ENCODE results near the gene SKOR1. TPM values are rescaled to one million over a fixed set of nuclear protein-coding genes. Genes with fewer than 3 reads are reported as not detected.
A peak's percentile ranks its signal among the peaks of the same experiment; 100 is the strongest.

SKOR1 gene
- total RNA-seq, 1 experiment from 2014 or later, result not detected

DNA sequence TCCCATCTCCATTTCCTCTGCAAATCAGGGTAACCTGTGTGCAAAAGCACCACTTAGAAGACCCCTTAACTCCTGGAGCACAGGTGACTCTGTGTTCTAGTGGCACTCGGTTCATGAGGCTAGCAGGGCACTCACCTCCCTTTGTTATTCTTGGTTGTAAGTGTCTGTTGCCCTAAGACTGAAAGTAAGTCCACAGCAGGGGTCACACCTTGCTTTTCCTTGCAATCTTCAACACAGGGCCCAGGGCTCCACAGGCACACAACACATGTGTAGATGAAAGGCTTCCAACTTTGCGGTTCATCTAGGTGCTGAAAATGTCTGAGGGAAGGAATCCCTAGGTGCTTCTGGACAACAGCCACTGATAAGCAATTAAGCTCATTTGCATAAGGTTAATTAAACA is 11.6 kb downstream of the SKOR1 start:
- peaks cover 45% of the 10 kb centered on the region for H3K27me3 ChIP-seq (replicated peaks)
- H3K4me1 ChIP-seq (replicated peaks), result peaks cover 29% of the 10 kb centered on the region
- H3K9me3 ChIP-seq (replicated peaks), result no peaks in the 10 kb centered on the region
- no peak overlapping the region for H3K27ac ChIP-seq
- peaks cover 3% of the 10 kb centered on the region; the same call in 1 of the 2 replicates for H3K36me3 ChIP-seq
- DNase-seq (ENCODE audit: low read depth in 1 of 2, low spot score in 2 of 2), result no peak
- H3K4me3 ChIP-seq, result no peak overlapping the region

GRCh38 chr15:67838789-67839332 is 13.6 kb downstream of the SKOR1 start:
- Histone ChIP-seq H3K36me3 (peaks cover 3% of the 10 kb centered on the region; the same call in 1 of the 2 replicates), H3K27me3 (replicated peaks) (peaks cover 26% of the 10 kb centered on the region), H3K9me3 (replicated peaks) (no peaks in the 10 kb centered on the region), H3K4me1 (replicated peaks) (peaks cover 34% of the 10 kb centered on the region), H3K27ac (no peak overlapping the region), H3K4me3 (peak overlapping the region; percentile 2; the same call in 1 of the 2 replicates)
- peak in 1 of 2 experiments; percentile 33 for DNase-seq (ENCODE audit: low read depth in 1 of 2, low spot score in 2 of 2)

- Histone ChIP-seq H3K27ac (no peak overlapping the region; the same call in 1 of the 2 replicates), H3K9me3 (replicated peaks) (no peaks in the 10 kb centered on the region), H3K36me3 (peaks cover 3% of the 10 kb centered on the region; the same call in 1 of the 2 replicates), H3K27me3 (replicated peaks) (peaks cover 20% of the 10 kb centered on the region), H3K4me3 (peak overlapping the region; percentile 68), H3K4me1 (replicated peaks) (peaks cover 36% of the 10 kb centered on the region)
- peak in 1 of 2 experiments; percentile 80 for DNase-seq (ENCODE audit: low read depth in 1 of 2, low spot score in 2 of 2)
Measured at GRCh38 chr15:67839499-67839928, 14.2 kb downstream of the SKOR1 start.

GRCh38 chr15:67839929-67840748 is 14.8 kb downstream of the SKOR1 start, which contains the start of gene RNU6-1:
Gene RNU6-1, minus strand, starts transcription at chr15:67840045.
- H3K4me3 ChIP-seq, result peak within 1 kb of the TSS; percentile 68
- peaks cover 3% of the 10 kb centered on the region; the same call in 1 of the 2 replicates for H3K36me3 ChIP-seq
- H3K27ac ChIP-seq, result peak within 1 kb of the TSS; percentile 91
- peaks cover 33% of the 10 kb centered on the region for H3K4me1 ChIP-seq (replicated peaks)
- peaks cover 14% of the 10 kb centered on the region for H3K27me3 ChIP-seq (replicated peaks)
- peak; percentile 92 to 98 for DNase-seq (ENCODE audit: low read depth in 1 of 2, low spot score in 2 of 2)
- no peaks in the 10 kb centered on the region for H3K9me3 ChIP-seq (replicated peaks)

DNA sequence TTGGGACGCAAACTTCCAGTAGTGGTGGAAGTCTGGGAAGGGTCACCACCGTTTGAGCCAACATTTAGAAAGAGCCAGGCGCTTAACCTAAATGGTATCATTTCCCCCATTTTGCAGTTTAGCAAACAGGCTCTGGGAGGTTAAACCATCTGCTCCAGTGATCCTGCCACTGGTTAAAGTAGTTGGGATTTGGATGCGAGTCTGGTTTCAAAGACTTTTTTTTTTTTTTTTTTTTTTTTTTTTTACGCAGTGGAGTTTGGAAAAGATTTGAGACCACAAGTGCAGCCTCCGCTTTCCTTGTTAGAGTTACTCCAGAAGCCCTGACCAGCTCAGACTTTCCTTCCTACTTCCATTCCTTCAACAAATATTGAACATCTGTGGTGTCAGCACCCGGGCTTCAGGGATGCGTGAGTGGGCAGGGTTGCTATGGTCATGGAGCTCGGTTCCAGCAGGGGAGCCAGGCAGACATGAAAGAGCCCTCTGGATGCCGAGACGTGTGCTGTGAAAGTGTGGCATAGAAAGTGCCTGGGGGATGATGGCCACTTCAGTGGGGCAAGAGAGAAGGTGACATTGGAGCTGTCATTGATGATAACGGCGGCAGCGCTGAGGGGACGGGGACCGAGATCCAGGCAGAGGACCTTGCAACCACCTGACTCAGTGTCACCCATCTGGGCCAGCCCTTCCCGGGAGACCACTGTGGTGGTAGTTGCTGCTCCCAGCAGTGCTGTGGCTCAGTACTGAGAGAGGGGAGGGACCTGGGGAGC is 15.6 kb downstream of the SKOR1 start:
- H3K27me3 ChIP-seq (replicated peaks), result peaks cover 6% of the 10 kb centered on the region
- peak overlapping the region; percentile 91 for H3K27ac ChIP-seq
- no peaks in the 10 kb centered on the region for H3K9me3 ChIP-seq (replicated peaks)
- peaks cover 32% of the 10 kb centered on the region for H3K4me1 ChIP-seq (replicated peaks)
- DNase-seq (ENCODE audit: low read depth in 1 of 2, low spot score in 2 of 2), result peak in 1 of 2 experiments; percentile 63
- H3K36me3 ChIP-seq, result peaks cover 3% of the 10 kb centered on the region; the same call in 1 of the 2 replicates
- peak overlapping the region; percentile 68 for H3K4me3 ChIP-seq

DNA sequence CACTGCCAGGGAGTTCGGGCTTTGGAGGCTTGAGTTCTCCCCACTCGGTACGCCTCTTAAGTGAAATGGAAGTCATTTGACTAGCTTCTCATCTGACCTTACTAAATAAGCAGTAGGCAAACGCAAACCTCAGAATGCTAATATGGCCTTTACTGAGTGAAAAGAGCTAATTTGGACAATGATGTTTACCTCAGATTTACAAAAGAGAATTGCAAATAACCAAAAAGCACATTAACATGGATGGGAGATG is 16.1 kb downstream of the SKOR1 start:
- Histone ChIP-seq H3K9me3 (replicated peaks) (no peaks in the 10 kb centered on the region), H3K36me3 (peaks cover 3% of the 10 kb centered on the region; the same call in 1 of the 2 replicates), H3K4me3 (peak overlapping the region; percentile 68; the same call in 1 of the 2 replicates)

GRCh38 chr15:67843092-67843501 is 17.8 kb downstream of the SKOR1 start:
- no peak for DNase-seq (ENCODE audit: low read depth in 1 of 2, low spot score in 2 of 2)
- Histone ChIP-seq H3K9me3 (replicated peaks) (no peaks in the 10 kb centered on the region), H3K36me3 (peaks cover 3% of the 10 kb centered on the region; the same call in 1 of the 2 replicates), H3K4me1 (replicated peaks) (peaks cover 32% of the 10 kb centered on the region), H3K4me3 (no peak overlapping the region), H3K27me3 (replicated peaks) (peaks cover 2% of the 10 kb centered on the region), H3K27ac (no peak overlapping the region)

More for the DNA sequence above, 16.1 kb downstream of the SKOR1 start:
- Histone ChIP-seq H3K27ac (no peak overlapping the region), H3K4me1 (replicated peaks) (peaks cover 32% of the 10 kb centered on the region), H3K27me3 (replicated peaks) (peaks cover 2% of the 10 kb centered on the region)
- DNase-seq (ENCODE audit: low read depth in 1 of 2, low spot score in 2 of 2), result no peak

- Histone ChIP-seq H3K4me1 (replicated peaks) (peaks cover 31% of the 10 kb centered on the region), H3K27ac (peak overlapping the region; percentile 4; the same call in 1 of the 2 replicates), H3K4me3 (no peak overlapping the region), H3K9me3 (replicated peaks) (no peaks in the 10 kb centered on the region), H3K27me3 (replicated peaks) (peaks cover 2% of the 10 kb centered on the region), H3K36me3 (peaks cover 3% of the 10 kb centered on the region; the same call in 1 of the 2 replicates)
- peak; percentile 74 to 81 for DNase-seq (ENCODE audit: low read depth in 1 of 2, low spot score in 2 of 2)
Measured at GRCh38 chr15:67843571-67844387, 18.5 kb downstream of the SKOR1 start.

DNA sequence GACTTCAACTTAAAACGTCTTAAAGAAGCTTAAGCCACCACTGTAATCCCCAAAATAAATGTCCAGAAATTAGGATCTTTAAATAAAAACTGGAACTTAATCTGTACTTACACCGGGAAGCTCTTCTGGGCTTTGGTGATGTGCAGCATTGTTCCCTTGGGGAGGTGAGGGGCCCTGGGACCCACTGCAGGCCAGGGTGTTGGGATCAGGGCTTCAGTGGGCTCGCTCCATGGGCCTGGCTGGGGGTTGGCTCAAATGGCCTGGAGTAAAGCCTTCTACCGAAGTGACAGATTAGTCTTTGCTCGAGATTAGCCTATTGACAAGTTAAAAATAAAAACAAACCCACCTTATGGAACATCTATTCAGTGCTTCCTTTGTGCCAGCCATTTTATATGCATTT is 20.7 kb downstream of the SKOR1 start:
- H3K4me3 ChIP-seq, result no peak overlapping the region

DNA sequence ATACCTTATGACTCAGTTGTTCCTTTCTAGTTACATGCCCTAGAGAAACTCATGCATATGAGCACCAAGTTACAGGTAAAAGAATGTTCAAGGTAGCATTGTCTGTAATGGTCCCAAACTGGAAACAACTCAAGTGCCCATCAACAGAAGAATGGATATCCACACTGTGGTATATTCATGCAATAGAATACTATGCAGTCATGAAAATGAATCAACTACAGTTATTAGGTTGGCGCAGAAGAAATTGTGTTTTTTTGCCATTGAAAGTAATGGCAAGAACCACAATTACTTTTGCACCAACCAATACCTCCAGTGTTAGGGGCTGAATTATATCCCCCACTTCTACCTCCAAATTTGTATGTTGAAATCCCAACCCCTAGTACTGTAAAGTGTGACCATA is 24.2 kb downstream of the SKOR1 start:
- Histone ChIP-seq H3K9me3 (replicated peaks) (peaks cover 5% of the 10 kb centered on the region; the same call in 1 of the 2 replicates), H3K27me3 (replicated peaks) (no peaks in the 10 kb centered on the region), H3K36me3 (no peaks in the 10 kb centered on the region), H3K4me3 (no peak overlapping the region), H3K27ac (no peak overlapping the region), H3K4me1 (replicated peaks) (peaks cover 3% of the 10 kb centered on the region)
- DNase-seq (ENCODE audit: low read depth in 1 of 2, low spot score in 2 of 2), result no peak

More for the DNA sequence above, 20.7 kb downstream of the SKOR1 start:
- no peaks in the 10 kb centered on the region for H3K27me3 ChIP-seq (replicated peaks)
- H3K4me1 ChIP-seq (replicated peaks), result peaks cover 26% of the 10 kb centered on the region
- DNase-seq (ENCODE audit: low read depth in 1 of 2, low spot score in 2 of 2), result no peak
- no peak overlapping the region for H3K27ac ChIP-seq
- no peaks in the 10 kb centered on the region for H3K36me3 ChIP-seq
- H3K9me3 ChIP-seq (replicated peaks), result peaks cover 5% of the 10 kb centered on the region; the same call in 1 of the 2 replicates

DNA sequence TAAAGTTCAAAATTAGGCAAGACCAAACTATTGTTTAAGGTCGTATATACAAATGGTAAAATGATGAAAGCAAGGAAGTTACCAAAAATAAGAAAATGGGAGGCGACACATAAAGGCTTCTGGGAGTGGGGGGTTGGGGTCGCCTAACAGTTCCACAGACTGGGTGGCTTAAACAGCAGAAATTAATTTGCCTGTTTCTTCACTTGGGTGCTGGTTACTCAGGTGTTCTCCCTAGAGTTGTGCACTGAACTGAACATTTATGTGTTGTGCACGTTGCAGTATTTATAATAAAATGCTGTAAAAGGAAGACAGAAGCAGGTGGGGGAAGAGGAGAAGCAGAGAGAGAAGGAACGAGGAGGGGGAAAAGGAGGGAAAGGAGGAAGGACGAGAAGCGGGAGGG is 25.0 kb downstream of the SKOR1 start:
- H3K4me1 ChIP-seq (replicated peaks), result no peaks in the 10 kb centered on the region
- H3K4me3 ChIP-seq, result no peak overlapping the region
- no peak for DNase-seq (ENCODE audit: low read depth in 1 of 2, low spot score in 2 of 2)
- no peaks in the 10 kb centered on the region for H3K27me3 ChIP-seq (replicated peaks)
- H3K9me3 ChIP-seq (replicated peaks), result peaks cover 5% of the 10 kb centered on the region; the same call in 1 of the 2 replicates
- H3K27ac ChIP-seq, result no peak overlapping the region
- no peaks in the 10 kb centered on the region for H3K36me3 ChIP-seq

DNA sequence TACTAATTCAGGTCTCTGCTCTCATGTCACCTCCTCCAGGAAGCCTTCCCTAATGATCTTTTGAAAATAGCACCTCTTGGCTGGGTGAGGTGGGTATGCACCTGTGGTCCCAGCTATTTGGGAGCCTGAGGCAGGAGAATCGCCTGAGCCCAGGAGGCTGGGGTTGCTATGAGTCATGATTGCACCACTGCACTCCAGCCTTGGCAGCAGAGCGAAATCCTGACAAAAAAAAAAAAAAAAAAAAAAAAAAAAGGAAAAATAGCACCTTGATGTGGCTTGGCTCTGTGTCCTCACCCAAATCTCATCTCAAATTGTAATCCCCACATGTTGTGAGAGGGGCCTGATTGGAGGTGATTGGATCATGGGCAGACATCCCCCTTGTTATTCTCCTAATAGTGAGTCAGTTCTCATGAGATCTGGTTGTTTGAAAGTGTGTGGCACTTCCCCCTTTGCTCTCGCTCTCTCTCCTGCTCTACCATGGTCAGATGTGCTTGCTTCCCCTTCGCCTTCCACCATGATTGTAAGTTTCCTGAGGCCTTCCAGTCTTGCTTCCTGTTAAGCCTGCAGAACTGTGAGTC is 25.8 kb downstream of the SKOR1 start:
- Histone ChIP-seq H3K27me3 (replicated peaks) (no peaks in the 10 kb centered on the region), H3K4me3 (no peak overlapping the region), H3K9me3 (replicated peaks) (peaks cover 5% of the 10 kb centered on the region; the same call in 1 of the 2 replicates), H3K36me3 (no peaks in the 10 kb centered on the region), H3K4me1 (replicated peaks) (no peaks in the 10 kb centered on the region), H3K27ac (no peak overlapping the region)
- DNase-seq (ENCODE audit: low read depth in 1 of 2, low spot score in 2 of 2), result no peak

Data from SJSA1 (cell line).